Aorta (tissue), 5 donors: ENCODE measurements around the gene PEX5. TPM values are rescaled to one million over a fixed set of nuclear protein-coding genes. Genes with fewer than 3 reads are reported as not detected.
A peak's percentile ranks its signal among the peaks of the same experiment; 100 is the strongest.

Experiments
- ATAC-seq: fragments of 200-7000 bp; cut with Tn5 transposase; one replicate; pipeline ENCODE4 v1.9.1; 2022; ENCODE audit warnings: moderate library complexity; ENCODE audit not compliant: low FRiP score
- DNase-seq, 2 donors: peaks; one replicate each; pipeline ENCODE4 v3.0.0-alpha.2; 2020
- H3K27ac ChIP-seq, 2 donors: one replicate each; pipeline ENCODE4 v1.5.1; 2013; ENCODE audit warnings: low read length in 2 of 2, mild to moderate bottlenecking in 2 of 2, moderate library complexity in 2 of 2, control low read depth in 1 of 2, inconsistent platforms in 1 of 2, low read depth in 1 of 2
- H3K27me3 ChIP-seq, 2 donors: one replicate each; pipeline ENCODE4 v1.6.1; 2013; ENCODE audit warnings: control low read depth in 1 of 2, low read length in 1 of 2, mild to moderate bottlenecking in 1 of 2, moderate library complexity in 1 of 2; ENCODE audit not compliant: insufficient read depth in 2 of 2, control insufficient read depth in 1 of 2
- H3K36me3 ChIP-seq, 2 donors: one replicate each; pipeline ENCODE4 v1.6.1; 2013; ENCODE audit warnings: control low read depth in 1 of 2, low read length in 1 of 2, mild to moderate bottlenecking in 1 of 2; ENCODE audit not compliant: insufficient read depth in 2 of 2, control insufficient read depth in 1 of 2
- H3K4me1 ChIP-seq, 2 donors: one replicate each; pipeline ENCODE4 v1.6.1; 2013; ENCODE audit warnings: low read length in 2 of 2, control low read depth in 1 of 2, mild to moderate bottlenecking in 1 of 2, moderate library complexity in 1 of 2; ENCODE audit not compliant: insufficient read depth in 2 of 2, control insufficient read depth in 1 of 2
- H3K4me3 ChIP-seq, 2 donors: one replicate each; pipeline ENCODE4 v1.5.1; 2013; ENCODE audit warnings: low read length in 2 of 2, control low read depth in 1 of 2, mild to moderate bottlenecking in 1 of 2
- H3K9me3 ChIP-seq: one replicate; pipeline ENCODE4 v1.6.1; 2013; ENCODE audit warnings: mild to moderate bottlenecking, low read length; ENCODE audit not compliant: control insufficient read depth
- WGBS, 2 donors: extraction: QIAGEN DNeasy Blood & Tissue Kit; methylation state at CpG; one replicate each; pipeline ENCODE4 v1.1.7; 2013; 5-methylcytosine and 5-hydroxymethylcytosine counted together
- intact Hi-C, 2 donors: fragments of 100-400 bp; cut with DNase I; formaldehyde crosslinking; loops; one replicate each; pipeline versions ENCODE4 v1.14.2 to v1.15.0; 2022
- long read RNA-seq, 2 donors: library from polyadenylated mRNA; unstranded; transcript quantifications; one replicate each; pipeline ENCODE4 v2.0.0, GENCODE V29; 2020 to 2021
- polyA plus RNA-seq, 2 donors: library from polyadenylated mRNA; stranded (reverse); fragments of 200-250 nt; gene quantifications; one replicate each; pipeline ENCODE4 v1.2.3, GENCODE V29; 2013
- total RNA-seq, 2 donors: library from RNA; stranded (reverse); fragmentation: NEBNext Ultra II Directional; extraction: Animal tissue kit (Norgen Biotek cat#: 25700); gene quantifications; one replicate each; pipeline ENCODE4 v1.2.1, GENCODE V29; 2021
- donor health status: healthy with polysubstance abuse.
- donor health status: Bipolar disorder and iron deficiency.
- donor health status: DM: no; HTN: no; CAD: no.
- donor health status: DM: no; HTN: no; CAD: no.
- donor health status: DM: yes; HTN: yes; CAD: no.

PEX5 gene
- total RNA-seq (10 to 100 TPM; 37.9 to 45.6 TPM), polyA plus RNA-seq (10 to 100 TPM; 25.5 to 29.7 TPM)
- long read RNA-seq, donor 1, partial matches to known transcripts: 1 of 12 reads
- long read RNA-seq, donor 1, other reads (novel, unspliced or antisense): 8 of 12 reads
- long read RNA-seq, donor 2, partial matches to known transcripts: 1 of 3 reads
- long read RNA-seq, donor 2, other reads (novel, unspliced or antisense): 2 of 3 reads

GRCh38 chr12:7189398-7190267 lies at the start of gene PEX5:
Gene PEX5 (plus strand): TSS chr12:7189686. CDS start chr12:7190378, 692 bp downstream.
- H3K4me3 ChIP-seq: peak within 1 kb of the TSS; percentile 90 to 92
- peak within 1 kb of the TSS; percentile 62 to 88 for H3K27ac ChIP-seq
- ATAC-seq: peak; percentile 97
- no peaks in the 10 kb centered on the region for H3K9me3 ChIP-seq
- 0 to 1% methylated on average over 36 to 68 of the region's 68 CpGs for WGBS, 2 donors
- H3K27me3 ChIP-seq: no peaks in the 10 kb centered on the region
- no peaks in the 10 kb centered on the region for H3K36me3 ChIP-seq
- intact Hi-C loops: no loop called here
- no peaks in the 10 kb centered on the region for H3K4me1 ChIP-seq
- peak; percentile 94 to 95 for DNase-seq

- Histone ChIP-seq H3K36me3 (peaks cover 0 to 4% of the 10 kb centered on the region in 2 donors), H3K4me3 (no peak overlapping the region), H3K27ac (no peak overlapping the region), H3K9me3 (no peaks in the 10 kb centered on the region), H3K27me3 (no peaks in the 10 kb centered on the region), H3K4me1 (no peaks in the 10 kb centered on the region)
- intact Hi-C loops: loop anchor here in 1 of 2 donors (1.0 to 10.0 kb wide), 2 partner anchors 47 to 493 kb away; no protein-coding TSS in a partner anchor
- DNase-seq (peak; percentile 21 to 61), ATAC-seq (no peak)
- 89 to 92% methylated on average over 7 of the region's 7 CpGs for WGBS, 2 donors
Observed at GRCh38 chr12:7141351-7142005, 48.0 kb upstream of the PEX5 start.

- intact Hi-C loops: loop anchor here in 1 of 2 donors (1.0 to 10.0 kb wide), 2 partner anchors 46 to 493 kb away; no protein-coding TSS in a partner anchor
- DNase-seq (peak in 1 of 2 donors; percentile 61), ATAC-seq (peak; percentile 60)
- Histone ChIP-seq H3K27ac (no peak overlapping the region), H3K9me3 (no peaks in the 10 kb centered on the region), H3K36me3 (no peaks in the 10 kb centered on the region), H3K27me3 (no peaks in the 10 kb centered on the region), H3K4me1 (no peaks in the 10 kb centered on the region), H3K4me3 (no peak overlapping the region)
- 68 to 70% methylated on average over 5 of the region's 5 CpGs for WGBS, 2 donors
Observed at GRCh38 chr12:7142056-7142644, 47.3 kb upstream of the PEX5 start.

- DNase-seq: peak in 1 of 2 donors; percentile 40
- Histone ChIP-seq H3K36me3 (no peaks in the 10 kb centered on the region), H3K27ac (no peak overlapping the region), H3K27me3 (no peaks in the 10 kb centered on the region), H3K9me3 (no peaks in the 10 kb centered on the region), H3K4me1 (no peaks in the 10 kb centered on the region), H3K4me3 (no peak overlapping the region)
- WGBS, 2 donors: 95% methylated on average over 18 of the region's 18 CpGs
- ATAC-seq: no peak
- intact Hi-C loops: loop anchor here in 1 of 2 donors (1.0 to 10.0 kb wide), 2 partner anchors 45 to 492 kb away; no protein-coding TSS in a partner anchor
Observed at GRCh38 chr12:7142809-7143465, 46.5 kb upstream of the PEX5 start.

- no peak for ATAC-seq
- WGBS, 2 donors: 89 to 95% methylated on average over 7 of the region's 7 CpGs
- H3K4me1 ChIP-seq: no peaks in the 10 kb centered on the region
- H3K9me3 ChIP-seq: no peaks in the 10 kb centered on the region
- H3K36me3 ChIP-seq: no peaks in the 10 kb centered on the region
- H3K4me3 ChIP-seq: no peak overlapping the region
- no peak overlapping the region for H3K27ac ChIP-seq
- H3K27me3 ChIP-seq: no peaks in the 10 kb centered on the region
- intact Hi-C loops: loop anchor here in 1 of 2 donors (10.0 kb wide), 1 partner anchor 491 kb away; no protein-coding TSS in a partner anchor
- DNase-seq: peak in 1 of 2 donors; percentile 11
Observed at GRCh38 chr12:7143564-7143963, 45.9 kb upstream of the PEX5 start.

DNA sequence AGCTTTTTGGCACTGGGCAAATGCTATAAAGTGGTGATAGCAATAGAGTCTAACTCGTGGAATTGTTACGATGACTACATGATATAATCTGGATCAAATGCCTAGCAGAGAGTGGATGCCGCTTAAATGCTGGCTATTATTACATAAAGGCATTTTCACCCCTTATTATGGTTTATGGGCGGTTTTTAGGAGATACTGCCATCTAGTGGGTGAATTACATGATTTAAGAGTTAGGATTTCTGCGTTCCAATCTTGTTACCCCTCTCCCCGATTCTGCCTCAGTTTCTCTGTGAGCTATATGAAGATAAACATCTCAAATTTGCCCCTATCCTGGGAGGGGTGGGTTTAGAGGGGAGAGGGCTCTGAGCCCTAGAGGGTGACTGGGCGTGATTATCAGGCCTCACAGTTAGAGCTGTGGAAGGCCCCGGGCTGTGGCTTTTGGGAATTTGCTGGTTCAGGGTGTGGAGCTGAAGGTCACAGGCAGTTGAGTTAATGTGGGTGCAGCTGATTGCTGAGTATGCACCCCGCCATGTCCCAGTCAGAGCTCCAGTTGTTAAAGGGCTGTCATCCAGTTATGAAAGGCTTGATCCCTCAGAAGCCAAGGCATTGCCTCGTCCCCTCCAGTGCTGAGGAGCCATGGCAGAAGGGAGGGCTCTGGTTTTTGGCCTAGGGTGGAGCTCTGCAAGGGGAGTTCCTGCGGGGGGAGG lies 44.9 kb upstream of the PEX5 start:
- WGBS, 2 donors: 47 to 49% methylated on average over 11 of the region's 11 CpGs
- intact Hi-C loops: loop anchor here in 1 of 2 donors (10.0 kb wide), 1 partner anchor 490 kb away; no protein-coding TSS in a partner anchor
- ATAC-seq (peak; percentile 64), DNase-seq (no peak)
- peaks cover 0 to under 1% of the 10 kb centered on the region in 2 donors for H3K36me3 ChIP-seq
- H3K27ac ChIP-seq: no peak overlapping the region
- no peak overlapping the region for H3K4me3 ChIP-seq
- H3K4me1 ChIP-seq: no peaks in the 10 kb centered on the region
- no peaks in the 10 kb centered on the region for H3K9me3 ChIP-seq
- no peaks in the 10 kb centered on the region for H3K27me3 ChIP-seq

GRCh38 chr12:7145671-7146070 lies 43.8 kb upstream of the PEX5 start:
- H3K27ac ChIP-seq: no peak overlapping the region
- intact Hi-C loops: loop anchor here in 1 of 2 donors (10.0 kb wide), 1 partner anchor 489 kb away; no protein-coding TSS in a partner anchor
- no peaks in the 10 kb centered on the region for H3K4me1 ChIP-seq
- peaks cover 0 to 6% of the 10 kb centered on the region in 2 donors for H3K36me3 ChIP-seq
- DNase-seq (no peak), ATAC-seq (no peak)
- 75 to 93% methylated on average over 4 of the region's 4 CpGs for WGBS, 2 donors
- H3K4me3 ChIP-seq: no peak overlapping the region
- H3K27me3 ChIP-seq: no peaks in the 10 kb centered on the region
- no peaks in the 10 kb centered on the region for H3K9me3 ChIP-seq
